CD4-positive, alpha-beta T cell treated with Interleukin-10 for 1 hour (primary cell): Measurements from ENCODE around the gene RNU1-3.
"Not testable (repeated sequence)": the region's sequence is repeated elsewhere in the genome, so short reads cannot be mapped to it uniquely, and the experiment has no call there.

Source experiments
- DNase-seq: peaks from one replicate; pipeline ENCODE4 v3.0.0-alpha.2; 2020

The RNU1-3 gene

GRCh38 chr1:16636551-16637195 lies 30.1 kb downstream of the RNU1-3 start:
- DNase-seq = not testable (repeated sequence)

GRCh38 chr1:16635959-16636358 lies 30.8 kb downstream of the RNU1-3 start:
- DNase-seq = not testable (repeated sequence)

GRCh38 chr1:16633540-16634282 lies 33.0 kb downstream of the RNU1-3 start:
- DNase-seq = not testable (repeated sequence)

- not testable (repeated sequence) for DNase-seq
Observed at GRCh38 chr1:16632044-16632850, 34.5 kb downstream of the RNU1-3 start.

GRCh38 chr1:16631248-16632043 lies 35.3 kb downstream of the RNU1-3 start:
- DNase-seq = no peak

GRCh38 chr1:16630661-16631247 lies 36.0 kb downstream of the RNU1-3 start:
- DNase-seq = no peak

- DNase-seq = not testable (repeated sequence)
Observed at GRCh38 chr1:16629916-16630530, 36.7 kb downstream of the RNU1-3 start.

- no peak for DNase-seq
Observed at GRCh38 chr1:16628361-16629111, 38.2 kb downstream of the RNU1-3 start.

- not testable (repeated sequence) for DNase-seq
Observed at GRCh38 chr1:16626409-16626983, 40.3 kb downstream of the RNU1-3 start.

GRCh38 chr1:16625497-16626408 lies 41.0 kb downstream of the RNU1-3 start:
- no peak for DNase-seq

- not testable (repeated sequence) for DNase-seq
Observed at GRCh38 chr1:16623812-16624719, 42.7 kb downstream of the RNU1-3 start.

- not testable (repeated sequence) for DNase-seq
Observed at GRCh38 chr1:16623337-16623736, 43.4 kb downstream of the RNU1-3 start.

GRCh38 chr1:16621681-16622315 lies 45.0 kb downstream of the RNU1-3 start:
- DNase-seq = not testable (repeated sequence)

GRCh38 chr1:16621300-16621658 lies 45.5 kb downstream of the RNU1-3 start:
- DNase-seq = no peak

- not testable (repeated sequence) for DNase-seq
Observed at GRCh38 chr1:16619803-16620501, 46.8 kb downstream of the RNU1-3 start.

- DNase-seq = no peak
Observed at GRCh38 chr1:16618719-16619118, 48.0 kb downstream of the RNU1-3 start.
